Peyer's patch (tissue), 4 donors: Measurements from ENCODE around the gene CDC25A.

ENCODE experiments used
- CTCF ChIP-seq, 6 experiments: fragments of 450-650 bp in 4 of 6; fragments of 200-600 bp in 2 of 6; sonication (generic) in 1 of 6; IDR thresholded peaks; one replicate each; pipeline ENCODE4 v1.5.1; 2017 to 2019; ENCODE audit warnings: antibody characterized with exemption in 6 of 6, mild to moderate bottlenecking in 3 of 6, moderate library complexity in 1 of 6
- POLR2A ChIP-seq, 2 donors: fragments of 450-650 bp; IDR thresholded peaks; one replicate each; pipeline ENCODE4 v1.5.1; 2017; ENCODE audit warnings: antibody characterized with exemption in 2 of 2, mild to moderate bottlenecking in 2 of 2, moderate library complexity in 2 of 2

GRCh38 chr3:48186631-48187300, 1.5 kb downstream of the CDC25A start:
- TF ChIP-seq CTCF (IDR thresholded peaks at IDR 0.05) (no peak), POLR2A (IDR thresholded peaks at IDR 0.05) (no peak)
